ENCODE data around the gene PSAP.

GRCh38 chr10:71819441-71819861 is 31.6 kb downstream of the PSAP start:
- TF ChIP-seq, protein P1, sequence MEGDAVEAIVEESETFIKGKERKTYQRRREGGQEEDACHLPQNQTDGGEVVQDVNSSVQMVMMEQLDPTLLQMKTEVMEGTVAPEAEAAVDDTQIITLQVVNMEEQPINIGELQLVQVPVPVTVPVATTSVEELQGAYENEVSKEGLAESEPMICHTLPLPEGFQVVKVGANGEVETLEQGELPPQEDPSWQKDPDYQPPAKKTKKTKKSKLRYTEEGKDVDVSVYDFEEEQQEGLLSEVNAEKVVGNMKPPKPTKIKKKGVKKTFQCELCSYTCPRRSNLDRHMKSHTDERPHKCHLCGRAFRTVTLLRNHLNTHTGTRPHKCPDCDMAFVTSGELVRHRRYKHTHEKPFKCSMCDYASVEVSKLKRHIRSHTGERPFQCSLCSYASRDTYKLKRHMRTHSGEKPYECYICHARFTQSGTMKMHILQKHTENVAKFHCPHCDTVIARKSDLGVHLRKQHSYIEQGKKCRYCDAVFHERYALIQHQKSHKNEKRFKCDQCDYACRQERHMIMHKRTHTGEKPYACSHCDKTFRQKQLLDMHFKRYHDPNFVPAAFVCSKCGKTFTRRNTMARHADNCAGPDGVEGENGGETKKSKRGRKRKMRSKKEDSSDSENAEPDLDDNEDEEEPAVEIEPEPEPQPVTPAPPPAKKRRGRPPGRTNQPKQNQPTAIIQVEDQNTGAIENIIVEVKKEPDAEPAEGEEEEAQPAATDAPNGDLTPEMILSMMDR (IDR thresholded peaks at IDR 0.05; ENCODE audit: low read length): no peak
- TF ChIP-seq EZH2phosphoT487 (IDR thresholded peaks at IDR 0.05; ENCODE audit: low read length): no peak

Measured in MM.1S (cell line).